ENCODE measurements around the gene LILRA2. TPM values are rescaled to one million over a fixed set of nuclear protein-coding genes. Genes with fewer than 3 reads are reported as not detected.
"Not testable (repeated sequence)": the region's sequence is repeated elsewhere in the genome, so short reads cannot be mapped to it uniquely, and the experiment has no call there.

The LILRA2 gene
- total RNA-seq, 1 donor from 2014 or later, result not detected

DNA sequence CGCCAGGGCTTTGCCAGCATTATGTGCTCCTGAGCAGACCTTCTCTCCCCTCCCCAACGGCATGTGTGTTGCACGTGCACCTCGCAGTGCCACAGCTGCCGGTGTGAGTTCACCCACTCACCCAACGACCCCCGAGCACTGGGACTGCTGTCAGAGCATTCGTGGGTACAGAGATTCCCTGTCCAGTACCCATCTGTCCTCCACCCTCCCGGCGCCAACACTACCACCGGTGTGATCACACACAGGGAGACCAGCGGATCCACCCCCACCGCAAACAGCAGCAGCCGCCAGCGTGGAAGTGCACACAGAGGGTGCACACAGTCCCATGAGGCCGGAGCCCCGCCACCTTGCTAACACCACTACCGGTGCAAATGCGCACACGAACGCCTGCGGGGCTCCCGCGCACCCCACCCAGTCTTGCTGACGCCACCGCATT is 35.8 kb downstream of the LILRA2 start:
- no peak for DNase-seq (ENCODE audit: low read depth, low spot score)

DNA sequence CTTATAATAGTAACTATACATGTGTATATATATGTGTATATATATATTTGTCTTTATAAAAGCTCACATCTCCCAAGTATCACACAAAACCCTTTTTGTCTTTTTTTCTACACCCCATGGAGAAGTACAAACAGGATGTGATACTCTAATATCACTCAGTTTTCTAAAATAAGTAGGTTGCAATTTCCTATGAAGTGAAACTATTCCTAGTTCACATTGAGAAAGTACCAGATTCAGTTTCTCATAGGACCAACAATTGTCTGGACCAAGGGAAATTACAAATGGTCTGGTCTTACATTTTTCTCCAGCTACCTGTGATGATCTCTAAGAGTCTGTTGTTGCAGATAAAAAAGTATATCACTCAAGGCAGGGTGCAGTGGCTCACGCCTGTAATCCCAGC is 38.8 kb downstream of the LILRA2 start:
- no peak for DNase-seq (ENCODE audit: low read depth, low spot score)

DNA sequence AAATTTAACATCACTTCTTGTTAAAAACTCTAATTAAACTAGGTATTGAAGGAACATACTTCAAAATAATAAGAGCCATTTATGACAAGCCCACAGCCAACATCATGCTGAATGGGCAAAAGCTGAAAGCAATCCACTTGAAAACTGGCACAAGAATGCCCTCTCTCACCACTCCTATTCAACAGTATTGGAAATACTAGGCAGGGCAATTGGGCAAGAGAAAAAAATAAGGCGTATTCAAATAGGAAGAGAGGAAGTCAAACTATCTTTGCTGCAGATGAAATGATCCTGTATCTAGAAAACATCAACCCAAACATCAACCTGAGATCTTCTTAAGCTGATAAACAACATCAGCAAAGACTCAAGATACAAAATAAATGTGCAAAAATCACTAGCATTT is 41.1 kb downstream of the LILRA2 start:
- no peak for DNase-seq (ENCODE audit: low read depth, low spot score)

DNA sequence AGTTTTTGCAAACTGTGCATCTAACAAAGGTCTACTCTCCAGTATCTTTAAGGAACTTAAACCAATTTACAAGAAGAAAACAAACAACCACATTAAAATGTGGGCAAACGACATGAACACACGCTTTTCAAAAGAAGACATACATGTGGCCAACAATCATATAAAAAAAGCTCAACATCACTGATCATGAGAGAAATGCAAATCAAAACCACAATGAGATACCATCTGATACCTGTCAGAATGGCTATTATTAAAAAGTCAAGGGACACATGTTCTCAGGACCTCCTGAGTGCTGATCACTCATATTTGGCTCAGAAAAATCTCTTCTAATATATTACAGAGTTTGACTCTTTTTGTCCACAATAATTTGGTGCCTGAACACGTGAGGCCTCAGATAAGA is 42.5 kb downstream of the LILRA2 start:
- DNase-seq (ENCODE audit: low read depth, low spot score), result no peak

DNA sequence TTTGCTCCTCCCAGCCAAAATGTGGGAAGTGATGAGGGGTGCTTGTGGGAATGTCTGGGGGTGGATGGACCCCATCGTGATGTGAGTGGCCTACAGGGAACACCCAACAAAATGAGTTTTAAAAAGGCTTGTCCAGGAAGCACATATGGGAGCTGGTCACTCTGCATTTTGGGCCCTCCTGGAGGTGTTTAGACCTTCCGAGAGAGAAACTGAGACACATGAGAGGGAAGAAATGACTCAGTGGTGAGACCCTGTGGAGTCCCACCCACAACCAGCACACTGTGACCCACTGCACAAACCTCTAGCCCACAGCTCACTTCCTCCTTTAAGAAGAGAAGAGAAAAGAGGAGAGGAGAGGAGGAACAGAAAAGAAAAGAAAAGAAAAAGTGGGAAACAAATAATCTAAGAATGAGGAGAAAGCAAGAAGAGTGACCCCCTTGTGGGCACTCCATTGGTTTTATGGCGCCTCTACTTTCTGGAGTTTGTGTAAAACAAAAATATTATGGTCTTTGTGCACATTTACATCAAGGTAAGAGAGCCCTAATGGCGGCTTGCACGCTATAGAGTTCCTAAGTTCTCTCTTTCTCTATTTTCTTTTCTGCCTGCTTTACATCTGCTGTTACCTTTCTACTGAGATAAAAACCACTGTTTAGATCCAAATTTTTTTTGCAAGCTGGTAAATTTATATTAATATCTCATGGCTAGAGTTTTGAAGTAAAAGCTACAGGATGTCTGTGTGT is 43.4 kb downstream of the LILRA2 start:
- no peak for DNase-seq (ENCODE audit: low read depth, low spot score)

DNA sequence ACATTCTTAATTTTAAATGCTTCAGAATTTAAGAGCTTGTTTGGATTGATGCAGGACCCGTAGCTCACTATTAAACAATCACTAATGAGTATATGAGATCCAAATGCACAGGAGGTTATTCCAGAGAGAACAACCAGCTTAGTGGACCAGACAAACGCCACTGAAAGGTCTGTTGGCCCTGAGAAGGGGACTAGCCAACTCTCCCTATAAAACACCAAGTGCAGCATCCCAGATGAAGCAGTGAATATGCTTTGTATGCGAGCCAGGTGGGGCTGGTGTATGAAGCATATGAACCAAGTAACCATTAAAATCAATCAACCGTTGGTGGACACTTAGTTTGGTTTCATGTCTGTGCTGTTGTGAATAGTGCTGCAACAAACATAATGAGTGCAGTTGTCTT is 46.9 kb downstream of the LILRA2 start:
- no peak for DNase-seq (ENCODE audit: low read depth, low spot score)

DNA sequence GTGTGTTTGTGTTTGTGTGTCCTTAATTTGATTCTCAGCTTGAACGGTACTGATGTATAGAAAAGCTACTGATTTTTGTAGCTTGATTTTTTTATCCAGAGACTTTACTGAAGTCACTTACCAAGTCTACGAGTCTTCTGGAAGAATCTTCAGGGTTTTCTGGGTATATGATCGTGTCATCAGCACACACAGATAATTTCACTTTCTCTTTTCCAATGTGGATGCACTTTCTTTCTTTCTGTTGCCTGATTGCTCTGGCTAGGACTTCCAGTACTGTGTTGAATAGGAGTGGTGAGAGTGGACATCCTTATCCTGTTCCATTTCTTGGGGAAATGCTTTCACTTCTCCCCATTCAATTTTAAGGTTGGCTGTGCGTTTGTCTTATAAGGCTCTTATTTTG is 48.8 kb downstream of the LILRA2 start:
- DNase-seq (ENCODE audit: low read depth, low spot score), result no peak

DNA sequence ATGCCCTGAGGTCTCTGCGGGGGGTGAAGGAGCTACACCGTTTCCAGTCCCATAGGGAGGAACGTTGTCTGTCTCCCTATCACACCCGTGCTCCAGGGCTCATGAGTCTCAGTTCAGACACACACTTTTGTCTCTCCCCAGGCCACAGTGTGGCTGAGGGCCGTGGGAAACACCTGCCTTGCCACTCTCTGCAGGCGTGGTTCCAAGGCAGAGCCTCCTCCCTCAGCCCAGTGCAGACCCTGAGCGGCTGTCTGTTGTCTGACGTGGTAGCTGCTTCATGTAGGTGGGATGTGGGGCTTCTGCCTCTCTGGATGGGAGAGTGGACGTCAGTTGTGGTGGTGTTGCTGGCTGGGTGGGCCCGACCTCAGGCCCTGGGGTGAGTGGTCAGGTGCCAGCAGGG is 50.6 kb downstream of the LILRA2 start:
- not testable (repeated sequence) for DNase-seq (ENCODE audit: low read depth, low spot score)

DNA sequence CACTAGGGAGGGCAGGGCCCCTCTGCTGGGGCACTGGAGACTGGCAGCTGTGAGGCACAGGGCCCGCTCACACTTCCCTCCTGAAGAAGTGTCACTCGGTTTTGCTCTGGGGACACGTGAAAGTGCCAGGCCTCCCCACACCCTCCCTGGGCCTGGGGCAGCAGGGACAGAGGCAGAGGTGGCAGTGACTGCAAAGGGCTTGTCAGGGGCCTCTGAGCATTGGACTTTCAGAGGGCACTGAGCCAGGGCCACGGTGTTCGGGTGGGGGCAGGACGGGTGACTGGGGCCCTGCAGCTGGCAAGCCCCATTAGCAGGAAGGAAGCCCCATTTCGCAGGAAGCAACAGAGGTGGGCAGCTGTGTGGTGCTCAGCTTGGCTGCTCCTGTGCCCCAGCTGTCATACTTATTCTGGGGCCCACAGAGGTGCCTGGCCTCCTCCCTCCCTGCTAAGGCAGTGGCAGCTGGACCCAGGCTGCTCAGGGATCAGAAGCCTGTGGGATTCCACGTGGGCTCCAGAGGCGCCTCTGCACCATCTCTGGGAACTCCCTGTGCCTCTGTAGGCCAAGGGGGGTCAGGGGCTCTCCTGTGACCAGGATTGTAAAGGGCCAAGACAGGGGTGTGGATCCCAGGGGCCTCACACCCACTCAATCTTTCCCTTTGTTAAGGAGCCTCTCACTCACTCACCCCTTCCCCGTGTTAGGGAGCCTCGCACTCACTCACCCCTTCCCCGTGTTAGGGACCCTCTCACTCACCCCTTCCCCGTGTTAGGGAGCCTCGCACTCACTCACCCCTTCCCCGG is 51.5 kb downstream of the LILRA2 start:
- not testable (repeated sequence) for DNase-seq (ENCODE audit: low read depth, low spot score)

DNA sequence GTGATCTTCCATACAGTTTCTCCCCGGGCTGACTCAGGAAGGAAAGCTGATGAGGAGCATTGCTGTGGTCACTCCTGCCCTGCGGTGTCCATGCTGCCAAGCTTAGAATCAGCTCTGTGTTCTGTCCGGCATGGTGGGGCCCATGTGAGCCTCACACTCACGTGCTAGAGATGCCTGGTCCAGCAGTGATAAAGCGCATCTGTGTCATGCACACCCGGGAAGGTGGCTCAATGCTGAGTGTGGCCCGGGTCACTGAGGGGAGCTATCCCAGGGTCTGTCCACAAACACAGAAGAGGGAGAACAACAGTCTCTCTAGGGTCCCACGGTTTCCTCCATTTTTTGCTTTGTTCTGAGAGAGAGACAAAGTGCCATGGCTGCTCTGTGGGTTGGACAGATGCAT is 53.2 kb downstream of the LILRA2 start:
- no peak for DNase-seq (ENCODE audit: low read depth, low spot score)

DNA sequence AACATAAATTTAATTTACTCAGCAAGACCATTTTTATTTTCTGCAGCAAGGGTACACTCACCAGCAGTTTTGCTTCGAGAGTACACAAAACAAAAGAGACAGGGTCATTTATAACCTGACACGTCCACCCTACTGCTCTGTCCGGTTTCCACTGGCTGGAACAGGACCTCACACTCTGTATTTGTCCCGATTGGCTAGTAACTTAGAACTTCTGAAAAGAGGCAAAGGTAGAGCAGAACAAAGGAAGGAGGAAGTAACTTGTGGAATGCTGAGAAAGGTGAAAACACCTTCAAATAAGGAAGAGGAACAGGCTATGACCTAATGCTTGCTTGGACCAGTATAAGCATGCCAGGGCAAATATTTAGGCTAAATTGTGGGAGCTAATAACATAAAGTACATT is 54.3 kb downstream of the LILRA2 start:
- not testable (repeated sequence) for DNase-seq (ENCODE audit: low read depth, low spot score)

DNA sequence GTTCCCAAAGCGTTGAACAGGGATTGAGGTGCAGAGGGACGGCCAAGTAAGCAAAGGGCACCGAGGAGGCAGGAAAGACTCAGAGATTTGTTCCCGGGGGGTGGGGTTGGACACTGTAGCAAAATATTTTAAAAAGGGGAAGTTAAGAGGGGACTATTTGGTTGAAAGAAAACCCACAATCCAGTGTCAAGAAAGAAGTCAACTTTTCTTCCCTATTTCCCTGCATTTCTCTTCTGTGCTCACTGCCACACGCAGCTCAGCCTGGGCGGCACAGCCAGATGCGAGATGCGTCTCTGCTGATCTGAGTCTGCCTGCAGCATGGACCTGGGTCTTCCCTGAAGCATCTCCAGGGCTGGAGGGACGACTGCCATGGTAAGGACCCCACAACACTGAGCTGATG is 56.7 kb downstream of the LILRA2 start, which contains the start of gene LILRB1:
TSS of gene LILRB1 (plus strand) at position 223 of the 400 bp plus-strand sequence. CDS start 590 bp downstream, outside the sequence.
- not testable (repeated sequence) for DNase-seq (ENCODE audit: low read depth, low spot score)

DNA sequence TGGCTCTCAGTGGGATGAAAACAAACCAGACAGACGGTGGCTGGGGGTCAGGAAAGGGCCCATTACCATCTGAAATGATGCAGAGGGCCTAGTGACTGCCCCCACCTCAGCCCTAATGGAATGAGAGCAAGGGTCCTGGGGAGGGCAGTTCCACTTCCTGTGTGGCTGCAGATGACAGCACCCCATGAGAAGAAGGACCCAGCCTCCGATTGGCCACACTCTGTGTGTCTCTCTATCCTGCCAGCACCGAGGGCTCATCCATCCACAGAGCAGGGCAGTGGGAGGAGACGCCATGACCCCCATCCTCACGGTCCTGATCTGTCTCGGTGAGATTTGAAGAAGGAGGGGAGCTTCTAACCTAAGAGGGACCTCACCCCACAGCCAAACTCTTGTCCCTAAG is 57.2 kb downstream of the LILRA2 start:
- DNase-seq (ENCODE audit: low read depth, low spot score), result no peak

DNA sequence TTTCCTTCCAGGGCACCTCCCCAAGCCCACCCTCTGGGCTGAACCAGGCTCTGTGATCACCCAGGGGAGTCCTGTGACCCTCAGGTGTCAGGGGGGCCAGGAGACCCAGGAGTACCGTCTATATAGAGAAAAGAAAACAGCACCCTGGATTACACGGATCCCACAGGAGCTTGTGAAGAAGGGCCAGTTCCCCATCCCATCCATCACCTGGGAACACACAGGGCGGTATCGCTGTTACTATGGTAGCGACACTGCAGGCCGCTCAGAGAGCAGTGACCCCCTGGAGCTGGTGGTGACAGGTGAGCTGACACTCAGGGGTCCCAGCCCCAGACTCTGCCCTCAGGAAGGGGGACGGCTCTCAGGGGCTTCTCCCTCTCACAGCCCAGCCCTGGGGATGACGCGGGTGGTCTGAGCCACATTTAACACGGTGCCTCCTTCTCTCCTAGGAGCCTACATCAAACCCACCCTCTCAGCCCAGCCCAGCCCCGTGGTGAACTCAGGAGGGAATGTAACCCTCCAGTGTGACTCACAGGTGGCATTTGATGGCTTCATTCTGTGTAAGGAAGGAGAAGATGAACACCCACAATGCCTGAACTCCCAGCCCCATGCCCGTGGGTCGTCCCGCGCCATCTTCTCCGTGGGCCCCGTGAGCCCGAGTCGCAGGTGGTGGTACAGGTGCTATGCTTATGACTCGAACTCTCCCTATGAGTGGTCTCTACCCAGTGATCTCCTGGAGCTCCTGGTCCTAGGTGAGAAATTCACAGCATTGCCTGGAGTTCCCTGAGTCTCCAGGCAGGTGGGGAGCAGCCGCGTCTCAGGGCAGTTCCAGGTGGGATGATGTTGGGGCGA is 58.1 kb downstream of the LILRA2 start:
- DNase-seq (ENCODE audit: low read depth, low spot score), result not testable (repeated sequence)

DNA sequence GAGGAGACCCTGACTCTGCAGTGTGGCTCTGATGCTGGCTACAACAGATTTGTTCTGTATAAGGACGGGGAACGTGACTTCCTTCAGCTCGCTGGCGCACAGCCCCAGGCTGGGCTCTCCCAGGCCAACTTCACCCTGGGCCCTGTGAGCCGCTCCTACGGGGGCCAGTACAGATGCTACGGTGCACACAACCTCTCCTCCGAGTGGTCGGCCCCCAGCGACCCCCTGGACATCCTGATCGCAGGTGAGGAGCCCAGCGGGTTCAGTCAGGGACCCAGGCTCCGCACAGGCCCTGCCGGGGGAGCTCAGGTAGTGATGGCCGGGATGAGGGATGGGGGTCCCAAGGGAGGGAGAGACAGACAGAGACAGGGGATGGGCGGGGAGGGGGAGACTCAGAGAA is 58.9 kb downstream of the LILRA2 start:
- not testable (repeated sequence) for DNase-seq (ENCODE audit: low read depth, low spot score)

DNA sequence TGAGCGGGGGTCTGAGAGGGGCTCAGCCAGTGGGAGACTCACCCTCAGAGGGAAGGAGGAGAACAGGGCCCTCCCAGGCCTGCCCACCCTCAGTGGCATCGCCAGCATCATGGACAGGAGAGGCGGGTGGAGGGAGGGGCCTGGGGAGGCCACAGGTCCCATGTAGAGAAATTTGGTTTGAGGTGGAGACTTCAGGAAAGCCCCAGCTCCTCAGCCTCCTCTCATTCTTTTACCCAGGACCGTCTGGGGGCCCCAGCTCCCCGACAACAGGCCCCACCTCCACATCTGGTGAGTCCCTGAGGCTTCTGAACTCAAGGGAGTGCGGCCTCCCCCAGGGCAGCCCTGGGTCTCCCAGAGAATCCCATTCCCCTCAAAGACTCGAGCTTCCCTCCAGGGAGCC is 59.8 kb downstream of the LILRA2 start:
- no peak for DNase-seq (ENCODE audit: low read depth, low spot score)

DNA sequence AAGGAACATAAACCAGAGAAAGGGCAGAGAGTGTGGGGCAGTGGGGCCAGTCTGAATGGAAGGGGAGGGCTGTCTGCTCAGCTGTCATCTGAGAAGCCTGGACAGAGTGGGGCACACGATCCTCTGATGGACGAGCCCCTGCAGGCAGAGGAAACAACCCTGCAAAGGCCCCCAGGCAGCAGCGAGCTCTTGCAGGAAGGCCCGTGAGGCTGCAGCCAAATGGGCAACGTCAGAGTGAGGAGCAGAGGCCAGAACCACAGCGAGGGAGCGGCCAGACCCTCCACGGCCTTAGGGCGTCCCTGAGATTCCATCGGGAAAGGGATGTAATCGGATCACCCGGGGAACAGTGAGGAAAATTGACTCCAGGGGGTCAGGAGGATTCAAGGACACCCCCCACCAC is 62.5 kb downstream of the LILRA2 start:
- not testable (repeated sequence) for DNase-seq (ENCODE audit: low read depth, low spot score)

DNA sequence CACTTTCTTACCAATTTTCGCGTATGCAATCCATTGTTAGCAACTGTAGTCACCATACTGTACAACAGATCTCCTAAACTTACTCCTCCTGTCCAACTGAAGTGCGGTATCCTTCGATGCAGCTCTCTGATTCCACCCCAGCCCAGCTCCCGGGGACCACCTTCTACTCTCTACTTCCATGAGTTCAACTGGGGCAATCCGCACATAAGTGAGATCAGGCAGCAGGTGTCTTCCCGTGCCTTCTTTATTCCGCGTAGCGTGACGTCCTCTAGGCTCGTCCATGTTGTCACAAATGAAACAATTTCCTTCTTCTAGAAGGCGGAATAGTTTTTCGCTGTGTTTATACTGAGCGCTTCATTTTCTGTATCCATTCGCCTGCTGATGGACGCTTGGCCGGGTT is 65.1 kb downstream of the LILRA2 start:
- no peak for DNase-seq (ENCODE audit: low read depth, low spot score)
